GM12892 (cell line): ENCODE measurements around the gene ANKRD23.

Experiments used
- POLR2A ChIP-seq: IDR thresholded peaks from 2 replicates; pipeline ENCODE4 v1.6.1; 2011; ENCODE audit warnings: low read depth, low read length, control low read depth
- POLR2AphosphoS5 ChIP-seq: IDR thresholded peaks from 2 replicates; pipeline ENCODE4 v1.6.1; 2011; ENCODE audit warnings: low read depth, low read length, control low read depth

DNA sequence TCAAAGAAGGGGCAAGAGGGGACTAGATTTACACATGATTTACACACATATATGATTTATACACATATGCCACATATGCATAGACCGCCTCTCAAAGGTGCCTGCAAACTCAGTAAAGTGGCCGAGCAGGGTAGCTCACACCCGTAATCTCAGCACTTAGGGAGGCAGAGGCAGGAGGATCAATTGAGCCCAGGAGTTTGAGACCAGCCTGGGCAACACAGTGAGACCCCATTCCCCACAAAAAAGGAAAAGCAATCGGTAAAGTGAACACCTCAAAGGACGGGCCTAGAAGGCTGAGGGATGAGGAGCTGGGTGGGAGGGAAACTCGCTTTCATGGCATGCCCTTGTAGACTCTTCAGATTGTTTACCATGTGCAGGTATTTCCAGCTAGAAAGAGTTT lies 8.8 kb upstream of the ANKRD23 start:
- TF ChIP-seq POLR2AphosphoS5 (no peak), POLR2A (no peak)
